HepG2 (cell line): ENCODE data around the gene MAT2A. TPM values are rescaled to one million over a fixed set of nuclear protein-coding genes. Genes with fewer than 3 reads are reported as not detected.

Source experiments
- ATAC-seq: fragments of 200-7000 bp; cut with Tn5 transposase; 3 replicates; pipeline ENCODE4 v1.9.1; 2020; ENCODE audit warnings: mild to moderate bottlenecking, moderate library complexity
- BruUV-seq: library from RNA; stranded (reverse); fragments of 400-500 nt; replicated peaks from 2 replicates; lab custom pipeline; 2021; lab: Mats Ljungman, UMichigan
- CTCF ChIA-PET: fragments of 300-600 bp; formaldehyde crosslinking; extraction: SDS; loops from one replicate; lab custom pipeline; 2021; ENCODE audit warnings: low total read pairs, inconsistent platforms, low intra/inter-chr PET ratio; lab: Yijun Ruan, JAX
- POLR2A ChIA-PET: fragments of 350-600 bp; sonication (Branson Sonifier 250); formaldehyde crosslinking; loops from one replicate; lab custom pipeline; 2020; ENCODE audit warnings: antibody characterized with exemption, inconsistent platforms; lab: Yijun Ruan, JAX
- DNase-seq: peaks from one replicate; pipeline ENCODE4 v3.0.0-alpha.2; 2015; ENCODE audit warnings: low spot score
- FAIRE-seq: peaks from 3 replicates; lab custom pipeline; 2011; peaks lifted over from hg19 to GRCh38; lab: Jason Lieb, UNC
- H2AFZ ChIP-seq: one replicate; pipeline ENCODE4 v1.6.1; 2011; ENCODE audit warnings: low read length, inconsistent platforms
- H3K27ac ChIP-seq: fragments of 300-600 bp; 3 replicates; pipeline ENCODE4 v1.8.0; 2011; ENCODE audit warnings: mixed run types, mild to moderate bottlenecking, mixed read lengths, low read length, inconsistent platforms; ENCODE audit not compliant: insufficient read depth; ENCODE audit errors: extremely low read length
- H3K27me3 ChIP-seq, 2 experiments: fragments of 200-600 bp in 1 of 2; 2 replicates in 1 of 2; 3 replicates in 1 of 2; pipeline versions ENCODE4 v1.6.0 to v1.8.0; 2011; ENCODE audit warnings: low read length in 2 of 2, mild to moderate bottlenecking in 2 of 2, moderate library complexity in 2 of 2, inconsistent platforms in 1 of 2; ENCODE audit not compliant: insufficient read depth in 2 of 2, control insufficient read depth in 1 of 2
- H3K36me3 ChIP-seq, 2 experiments: fragments of 200-600 bp in 1 of 2; replicated peaks in 1 of 2; 2 replicates in 1 of 2; 3 replicates in 1 of 2; pipeline versions ENCODE4 v1.5.1 to v1.8.0; 2011; ENCODE audit warnings: low read length in 2 of 2, inconsistent platforms in 1 of 2; ENCODE audit not compliant: insufficient read depth in 2 of 2, control insufficient read depth in 1 of 2
- H3K4me1 ChIP-seq: 2 replicates; pipeline ENCODE4 v1.5.1; 2012; ENCODE audit warnings: low read length, inconsistent platforms; ENCODE audit not compliant: insufficient read depth
- H3K4me2 ChIP-seq: 2 replicates; pipeline ENCODE4 v1.6.0; 2011; ENCODE audit warnings: low read depth, low read length, inconsistent platforms
- H3K4me3 ChIP-seq, 3 experiments: fragments of 200-600 bp in 1 of 3; sonication (generic), shearing (Covaris generic) in 1 of 3; replicated peaks in 1 of 3; 2 replicates each; pipeline ENCODE4 v1.5.1; 2011 to 2016; ENCODE audit warnings: low read length in 3 of 3, inconsistent platforms in 2 of 3, low read depth in 2 of 3, mild to moderate bottlenecking in 2 of 3, control low read depth in 1 of 3, mixed read lengths in 1 of 3; ENCODE audit not compliant: insufficient read depth in 1 of 3
- H3K79me2 ChIP-seq: one replicate; pipeline ENCODE4 v1.6.1; 2011; ENCODE audit warnings: low read length, inconsistent platforms; ENCODE audit not compliant: insufficient read depth
- H3K9ac ChIP-seq: 2 replicates; pipeline ENCODE4 v1.6.0; 2011; ENCODE audit warnings: mild to moderate bottlenecking, low read depth, low read length, inconsistent platforms; ENCODE audit not compliant: insufficient read depth
- H3K9me3 ChIP-seq: 2 replicates; pipeline ENCODE4 v1.5.1; 2012; ENCODE audit warnings: mild to moderate bottlenecking, low read length
- H4K20me1 ChIP-seq: 2 replicates; pipeline ENCODE4 v1.6.0; 2011; ENCODE audit warnings: inconsistent platforms, mild to moderate bottlenecking, low read length, moderate library complexity; ENCODE audit not compliant: insufficient read depth
- ARHGAP35 ChIP-seq: sonication (generic); formaldehyde crosslinking; IDR thresholded peaks from 2 replicates; pipeline ENCODE4 v1.9.0; 2022; ENCODE audit warnings: mild to moderate bottlenecking, inconsistent platforms, moderate library complexity, missing genetic modification reagents, borderline replicate concordance
- EED ChIP-seq: sonication (generic); formaldehyde crosslinking; IDR thresholded peaks from 2 replicates; pipeline ENCODE4 v1.5.0; 2020; ENCODE audit warnings: mild to moderate bottlenecking, missing genetic modification reagents
- MXI1 ChIP-seq: IDR thresholded peaks from 3 replicates; pipeline ENCODE4 v1.6.1; 2012; ENCODE audit warnings: low read depth, low read length, inconsistent platforms, borderline replicate concordance
- NPAS2 ChIP-seq: sonication (generic); formaldehyde crosslinking; IDR thresholded peaks from 2 replicates; pipeline ENCODE4 v1.8.0; 2022; ENCODE audit warnings: mild to moderate bottlenecking, missing genetic modification reagents, borderline replicate concordance
- PAF1 ChIP-seq: IDR thresholded peaks from 2 replicates; pipeline ENCODE4 v1.6.1; 2016; ENCODE audit warnings: missing genetic modification reagents, missing compliant biosample characterization
- SRF ChIP-seq: IDR thresholded peaks from 2 replicates; pipeline ENCODE4 v1.6.1; 2011; ENCODE audit warnings: mild to moderate bottlenecking, low read depth, low read length, moderate library complexity
- SRSF1 ChIP-seq: fragments of 200-400 bp; formaldehyde crosslinking; optimal IDR thresholded peaks from 2 replicates; pipeline ENCODE3; 2017; ENCODE audit warnings: mild to moderate bottlenecking, low read depth, low read length, moderate library complexity
- TRIM22 ChIP-seq: fragments of 450-650 bp; IDR thresholded peaks from 2 replicates; pipeline ENCODE4 v1.6.1; 2017
- XBP1 ChIP-seq: sonication (generic); formaldehyde crosslinking; IDR thresholded peaks from 2 replicates; pipeline ENCODE4 v1.5.0; 2020; ENCODE audit warnings: missing genetic modification reagents
- ZBTB20 ChIP-seq: sonication (generic); formaldehyde crosslinking; IDR thresholded peaks from 2 replicates; pipeline ENCODE4 v1.8.1; 2023; ENCODE audit warnings: missing genetic modification reagents, low read depth, mild to moderate bottlenecking, borderline replicate concordance
- ZBTB38 ChIP-seq: sonication (generic); formaldehyde crosslinking; IDR thresholded peaks from 2 replicates; pipeline ENCODE4 v1.5.1; 2020; ENCODE audit warnings: mild to moderate bottlenecking, missing genetic modification reagents
- ZNF563 ChIP-seq: sonication (generic); formaldehyde crosslinking; IDR thresholded peaks from 2 replicates; pipeline ENCODE4 v1.8.0; 2022; ENCODE audit warnings: mild to moderate bottlenecking, moderate library complexity, missing genetic modification reagents
- ZNF644 ChIP-seq: IDR thresholded peaks from 2 replicates; pipeline ENCODE4 v1.6.1; 2016; ENCODE audit warnings: low read depth
- WGBS: methylation state at CpG from one replicate; pipeline ENCODE4 v1.1.6; 2017; ENCODE audit warnings: low lambda C conversion rate; 5-methylcytosine and 5-hydroxymethylcytosine counted together
- in situ Hi-C: cut with HindIII; loops from 2 replicates; pipeline ENCODE4 v1.10.0; 2017; ENCODE audit warnings: low pct_unique_long_range_greater_than_20kb; ENCODE audit not compliant: extremely low pct_ligation_motif_present
- intact Hi-C: fragments of 100-400 bp; cut with micrococcal nuclease; formaldehyde crosslinking; loops from one replicate; pipeline ENCODE4 v1.10.0; 2022; ENCODE audit not compliant: unreplicated experiment
- polyA plus RNA-seq, 8 experiments: library from polyadenylated mRNA; depleted of rRNA in 3 of 8; stranded (reverse) in 7 of 8; unstranded in 1 of 8; fragments of >200 nt; fragmentation: Illumina TruSeq in 4 of 8; extraction: Trizol in 4 of 8; gene quantifications; 2 replicates each; pipeline versions ENCODE4 v1.2.1 to v1.2.3, GENCODE V29; 2011 to 2016; ENCODE audit warnings: low read depth in 4 of 8, missing spikeins in 1 of 8, mixed read lengths in 1 of 8; ENCODE audit not compliant: insufficient read depth in 1 of 8
- total RNA-seq, 5 experiments: library from RNA; depleted of rRNA; stranded (reverse); fragments of >200 nt; fragmentation: Illumina TruSeq; extraction: Trizol; gene quantifications; 2 replicates each; pipeline ENCODE4 v1.2.3, GENCODE V29; 2016; ENCODE audit warnings: low read depth in 1 of 5

The MAT2A gene
- total and polyA plus RNA-seq, 2 of the 13 experiments (the other 11 are each of a cell fraction or from before 2014, with no cell fraction given): 155 to 331 TPM

- ChIA-PET CTCF (no interaction called here), POLR2A (interaction anchor here (1.3 to 20.8 kb wide), 5 partner anchors 14 to 135 kb away, joined by 4 to 645 read pairs (median 134); partner anchors contain the start of genes C2orf68, MAT2A, RNF181 and SH2D6)
- peaks cover 33% of the 10 kb centered on the region for H3K4me1 ChIP-seq
- H3K27ac ChIP-seq: no peak overlapping the region
- H4K20me1 ChIP-seq: peaks cover 12% of the 10 kb centered on the region; the same call in 1 of the 2 replicates
- no peak overlapping the region for H3K4me3 ChIP-seq
- intact Hi-C loops: loop anchor here (5.0 kb wide), 1 partner anchor 228 kb away; the partner anchor contains the start of gene TGOLN2
- in situ Hi-C loops: loop anchor here (5.0 kb wide), 2 partner anchors 133 to 163 kb away; no protein-coding TSS in a partner anchor
- BruUV-seq: no TSS peak
- H3K9me3 ChIP-seq: no peaks in the 10 kb centered on the region
- TF ChIP-seq MXI1: no peak
- TF ChIP-seq PAF1 (CRISPR knock-in tag): 0 out of 2 replicates have a peak, but pooled peaks have one; percentile 25
- no peak overlapping the region for H3K4me2 ChIP-seq
- H3K79me2 ChIP-seq: peaks cover 32% of the 10 kb centered on the region
- no peak overlapping the region for H3K9ac ChIP-seq
- WGBS: 97% methylated on average over 3 of the region's 3 CpGs
- DNase-seq: no peak
- H3K36me3 ChIP-seq: peaks cover 44 to 84% of the 10 kb centered on the region in 2 experiments
- H3K27me3 ChIP-seq: no peaks in the 10 kb centered on the region
- ATAC-seq: no peak
- H2AFZ ChIP-seq: no peak overlapping the region
- no peak for FAIRE-seq
Observed at GRCh38 chr2:85554980-85555612, 16.1 kb downstream of the MAT2A start.

- Histone ChIP-seq H3K27ac (no peak overlapping the region), H4K20me1 (peaks cover 6% of the 10 kb centered on the region; the same call in 1 of the 2 replicates), H3K9ac (no peak overlapping the region), H3K4me1 (peaks cover 37% of the 10 kb centered on the region), H2AFZ (no peak overlapping the region), H3K9me3 (no peaks in the 10 kb centered on the region), H3K27me3 (peaks cover 0 to 4% of the 10 kb centered on the region in 2 experiments; a peak in 1 of 5 replicates), H3K4me2 (no peak overlapping the region), H3K4me3 (no peak overlapping the region), H3K36me3 (peaks cover 29 to 65% of the 10 kb centered on the region in 2 experiments), H3K79me2 (peaks cover 41% of the 10 kb centered on the region)
- CTCF ChIA-PET: no interaction called here
- intact Hi-C loops (no loop called here), in situ Hi-C loops (no loop called here)
- DNase-seq: no peak
- no TSS peak for BruUV-seq
- no peak for FAIRE-seq
- WGBS: 96% methylated on average over 5 of the region's 5 CpGs
- no peak for TF ChIP-seq ZBTB20 (CRISPR knock-in tag)
- TF ChIP-seq XBP1 (CRISPR knock-in tag): no peak
- TF ChIP-seq TRIM22: no peak
- no peak for TF ChIP-seq ZNF563 (CRISPR knock-in tag)
- no peak for TF ChIP-seq ZNF644 (CRISPR knock-in tag)
- no peak for TF ChIP-seq SRSF1
- TF ChIP-seq SRF: no peak
- no peak for TF ChIP-seq NPAS2 (CRISPR knock-in tag)
- no peak for TF ChIP-seq ARHGAP35 (CRISPR knock-in tag)
- no peak for TF ChIP-seq EED (CRISPR knock-in tag)
- no peak for TF ChIP-seq ZBTB38 (CRISPR knock-in tag)
- ATAC-seq: no peak
- POLR2A ChIA-PET: interaction anchor here (1.5 to 20.8 kb wide), 7 partner anchors 8 to 137 kb away, joined by 6 to 645 read pairs (median 18); partner anchors contain the start of genes C2orf68, MAT2A, RNF181 and SH2D6
Observed at GRCh38 chr2:85557130-85557529, 18.2 kb downstream of the MAT2A start.
